TTC549 (cell line): ENCODE results near the gene DLG2.
"Not testable (repeated sequence)": the region's sequence is repeated elsewhere in the genome, so short reads cannot be mapped to it uniquely, and the experiment has no call there.

Source experiments
- FAIRE-seq: peaks from 2 replicates; lab custom pipeline; 2012; peaks lifted over from hg19 to GRCh38; lab: Jason Lieb, UNC

The DLG2 gene

GRCh38 chr11:84987686-84988187 is 639.4 kb downstream of the DLG2 start:
- FAIRE-seq: not testable (repeated sequence)

GRCh38 chr11:84981301-84981700 is 645.8 kb downstream of the DLG2 start:
- no peak for FAIRE-seq

- no peak for FAIRE-seq
Measured at GRCh38 chr11:84969103-84969502, 658.0 kb downstream of the DLG2 start.

- no peak for FAIRE-seq
Measured at GRCh38 chr11:84965484-84965883, 661.7 kb downstream of the DLG2 start.

GRCh38 chr11:84963240-84963639 is 663.9 kb downstream of the DLG2 start:
- FAIRE-seq: no peak

GRCh38 chr11:84962018-84962417 is 665.1 kb downstream of the DLG2 start:
- FAIRE-seq: no peak

GRCh38 chr11:84958295-84958694 is 668.8 kb downstream of the DLG2 start:
- no peak for FAIRE-seq

GRCh38 chr11:84950569-84951270 is 676.4 kb downstream of the DLG2 start:
- FAIRE-seq: no peak

- no peak for FAIRE-seq
Measured at GRCh38 chr11:84947970-84948580, 679.1 kb downstream of the DLG2 start.

GRCh38 chr11:84947070-84947469 is 680.1 kb downstream of the DLG2 start:
- no peak for FAIRE-seq

- FAIRE-seq: no peak
Measured at GRCh38 chr11:84930863-84931262, 696.3 kb downstream of the DLG2 start.

GRCh38 chr11:84929738-84930137 is 697.4 kb downstream of the DLG2 start:
- FAIRE-seq: no peak

- no peak for FAIRE-seq
Measured at GRCh38 chr11:84924154-84924692, 702.9 kb downstream of the DLG2 start.

GRCh38 chr11:84923489-84923888 is 703.7 kb downstream of the DLG2 start:
- FAIRE-seq: no peak

GRCh38 chr11:84922836-84923235 is 704.3 kb downstream of the DLG2 start:
- no peak for FAIRE-seq

GRCh38 chr11:84922212-84922805 is 704.8 kb downstream of the DLG2 start:
- no peak for FAIRE-seq

GRCh38 chr11:84914511-84914910 is 712.6 kb downstream of the DLG2 start:
- no peak for FAIRE-seq

GRCh38 chr11:84909740-84910139 is 717.4 kb downstream of the DLG2 start:
- FAIRE-seq: no peak

GRCh38 chr11:84906995-84907394 is 720.1 kb downstream of the DLG2 start:
- FAIRE-seq: no peak

- no peak for FAIRE-seq
Measured at GRCh38 chr11:84905411-84905810, 721.7 kb downstream of the DLG2 start.

GRCh38 chr11:84902445-84902844 is 724.7 kb downstream of the DLG2 start:
- FAIRE-seq: no peak

- no peak for FAIRE-seq
Measured at GRCh38 chr11:84901991-84902390, 725.2 kb downstream of the DLG2 start.

- no peak for FAIRE-seq
Measured at GRCh38 chr11:84899740-84900139, 727.4 kb downstream of the DLG2 start.
